CD14-positive monocyte (primary cell): ENCODE measurements around the gene TMEM214. TPM values are rescaled to one million over a fixed set of nuclear protein-coding genes. Genes with fewer than 3 reads are reported as not detected.

Source experiments
- DNase-seq, 3 donors: peaks; one replicate each; pipeline ENCODE4 v3.0.0-alpha.2; 2011 to 2022
- H2AFZ ChIP-seq: 2 replicates; pipeline ENCODE4 v1.6.0; 2012; ENCODE audit warnings: mild to moderate bottlenecking, low read depth, low read length, inconsistent platforms; ENCODE audit not compliant: insufficient read depth, poor library complexity, severe bottlenecking
- H3K27ac ChIP-seq, 2 donors: 1 replicate in 1 of 2; 2 replicates in 1 of 2; pipeline ENCODE4 v1.5.1; 2012 to 2013; ENCODE audit warnings: low read length in 2 of 2, control low read depth in 1 of 2, inconsistent platforms in 1 of 2, low read depth in 1 of 2, mild to moderate bottlenecking in 1 of 2
- H3K27me3 ChIP-seq, 2 donors: one replicate each; pipeline versions ENCODE4 v1.6.0 to v1.6.1; 2011 to 2013; ENCODE audit warnings: low read length in 2 of 2; ENCODE audit not compliant: control insufficient read depth in 2 of 2, insufficient read depth in 2 of 2
- H3K36me3 ChIP-seq, 2 donors: replicated peaks in 1 of 2; 1 replicate in 1 of 2; 2 replicates in 1 of 2; pipeline versions ENCODE4 v1.5.1 to v1.6.1; 2012 to 2013; ENCODE audit warnings: low read length in 2 of 2, control low read depth in 1 of 2, inconsistent platforms in 1 of 2, mild to moderate bottlenecking in 1 of 2; ENCODE audit not compliant: insufficient read depth in 2 of 2, control insufficient read depth in 1 of 2
- H3K4me1 ChIP-seq, 2 donors: 1 replicate in 1 of 2; 2 replicates in 1 of 2; pipeline versions ENCODE4 v1.5.1 to v1.6.1; 2012 to 2013; ENCODE audit warnings: low read length in 2 of 2, control low read depth in 1 of 2, inconsistent platforms in 1 of 2, mild to moderate bottlenecking in 1 of 2, moderate library complexity in 1 of 2; ENCODE audit not compliant: insufficient read depth in 2 of 2, control insufficient read depth in 1 of 2
- H3K4me2 ChIP-seq: replicated peaks from 2 replicates; pipeline ENCODE3; 2012; ENCODE audit warnings: low read length, moderate library complexity, mild to moderate bottlenecking; ENCODE audit not compliant: poor library complexity, severe bottlenecking; ENCODE audit errors: extremely low read depth
- H3K4me3 ChIP-seq, 3 experiments: fragments of 200-600 bp in 1 of 3; sonication (generic) in 1 of 3; replicated peaks in 1 of 3; 1 replicate in 2 of 3; 2 replicates in 1 of 3; pipeline ENCODE4 v1.5.1; 2011 to 2013; ENCODE audit warnings: low read length in 3 of 3, mild to moderate bottlenecking in 3 of 3, control low read depth in 2 of 3, low read depth in 2 of 3, inconsistent platforms in 1 of 3, moderate library complexity in 1 of 3
- H3K79me2 ChIP-seq: 2 replicates; pipeline ENCODE4 v1.6.0; 2012; ENCODE audit warnings: mild to moderate bottlenecking, control low read depth, inconsistent platforms, low read length, moderate library complexity; ENCODE audit not compliant: insufficient read depth
- H3K9ac ChIP-seq: 2 replicates; pipeline ENCODE4 v1.6.0; 2017; ENCODE audit warnings: low read length, mild to moderate bottlenecking; ENCODE audit not compliant: insufficient read depth, poor library complexity, severe bottlenecking
- H3K9me3 ChIP-seq, 2 donors: replicated peaks in 1 of 2; 1 replicate in 1 of 2; 2 replicates in 1 of 2; pipeline versions ENCODE4 v1.5.1 to v1.6.1; 2012 to 2013; ENCODE audit warnings: low read length in 2 of 2, control low read depth in 1 of 2; ENCODE audit not compliant: control insufficient read depth in 1 of 2, insufficient read depth in 1 of 2
- H4K20me1 ChIP-seq: 2 replicates; pipeline ENCODE4 v1.6.0; 2012; ENCODE audit warnings: mild to moderate bottlenecking, low read length, control low read depth, moderate library complexity; ENCODE audit not compliant: insufficient read depth
- H3K27ac Mint-ChIP-seq, 7 donors: one replicate each; pipeline ENCODE4 v1.8.0; 2020; ENCODE audit warnings: mild to moderate bottlenecking in 7 of 7, mixed read lengths in 7 of 7, moderate library complexity in 6 of 7, inconsistent platforms in 2 of 7
- H3K27me3 Mint-ChIP-seq, 3 donors: one replicate each; pipeline ENCODE4 v1.8.0; 2021 to 2022; ENCODE audit warnings: low read depth in 3 of 3, mild to moderate bottlenecking in 3 of 3, mixed read lengths in 3 of 3, moderate library complexity in 3 of 3, inconsistent platforms in 1 of 3
- H3K36me3 Mint-ChIP-seq, 2 donors: one replicate each; pipeline ENCODE4 v1.8.0; 2020; ENCODE audit warnings: mixed read lengths in 2 of 2, inconsistent platforms in 1 of 2, mild to moderate bottlenecking in 1 of 2
- H3K4me1 Mint-ChIP-seq: one replicate; pipeline ENCODE4 v1.8.0; 2020; ENCODE audit warnings: mild to moderate bottlenecking, mixed read lengths
- H3K4me3 Mint-ChIP-seq, 2 donors: one replicate each; pipeline ENCODE4 v1.8.0; 2020; ENCODE audit warnings: mild to moderate bottlenecking in 2 of 2, mixed read lengths in 2 of 2, moderate library complexity in 1 of 2
- H3K9me3 Mint-ChIP-seq, 7 donors: one replicate each; pipeline ENCODE4 v1.8.0; 2020 to 2022; ENCODE audit warnings: mixed read lengths in 7 of 7, mild to moderate bottlenecking in 6 of 7, moderate library complexity in 6 of 7, inconsistent platforms in 2 of 7
- WGBS: methylation state at CpG from one replicate; pipeline ENCODE4 v1.1.5; 2013; ENCODE audit warnings: missing lambda C conversion rate; ENCODE audit not compliant: insufficient coverage; 5-methylcytosine and 5-hydroxymethylcytosine counted together
- intact Hi-C, 2 donors: fragments of 100-400 bp; cut with micrococcal nuclease; formaldehyde crosslinking; loops; one replicate each; pipeline versions ENCODE4 v1.15.0 to v1.15.1; 2023
- polyA plus RNA-seq, 3 donors: library from polyadenylated mRNA; depleted of rRNA in 1 of 3; unstranded in 2 of 3; stranded (reverse) in 1 of 3; fragments of 300-500 nt in 2 of 3; fragments of >200 nt in 1 of 3; fragmentation: Illumina TruSeq in 2 of 3; gene quantifications; 1 replicate in 2 of 3; 2 replicates in 1 of 3; pipeline ENCODE4 v1.2.3, GENCODE V29; 2012 to 2021
- TF ChIP-seq, protein P1 (sequence below): fragments of 200-600 bp; IDR thresholded peaks from one replicate; pipeline ENCODE4 v1.8.0; 2022; ENCODE audit warnings: antibody characterized with exemption, mild to moderate bottlenecking

The TMEM214 gene
- polyA plus RNA-seq, 3 donors, result 18.3 to 61.7 (median 26.9) TPM

DNA sequence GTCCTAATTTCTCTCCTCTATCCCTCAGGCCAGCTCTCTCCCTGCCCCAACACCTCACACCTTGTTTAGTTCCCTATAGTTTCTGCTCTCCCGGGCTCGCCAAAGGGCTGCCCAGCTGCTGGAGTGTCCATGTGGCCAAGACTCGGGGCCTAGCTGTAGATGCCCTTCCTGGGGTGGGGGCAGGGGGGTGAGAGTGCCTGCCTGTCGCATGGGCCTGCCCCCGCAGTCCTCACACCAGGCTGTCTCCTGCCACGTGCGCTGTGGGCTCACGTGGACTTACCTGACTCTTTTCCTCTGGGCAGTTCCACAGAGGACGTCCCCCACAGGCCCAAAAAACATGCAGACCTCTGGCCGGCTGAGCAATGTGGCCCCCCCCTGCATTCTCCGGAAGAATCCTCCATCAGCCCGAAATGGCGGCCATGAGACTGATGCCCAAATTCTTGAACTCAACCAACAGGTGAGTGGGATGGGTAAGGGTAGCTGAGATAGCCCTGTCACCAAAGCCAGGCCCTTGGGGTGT, 7.4 kb upstream of the TMEM214 start:
- TF ChIP-seq, protein P1, sequence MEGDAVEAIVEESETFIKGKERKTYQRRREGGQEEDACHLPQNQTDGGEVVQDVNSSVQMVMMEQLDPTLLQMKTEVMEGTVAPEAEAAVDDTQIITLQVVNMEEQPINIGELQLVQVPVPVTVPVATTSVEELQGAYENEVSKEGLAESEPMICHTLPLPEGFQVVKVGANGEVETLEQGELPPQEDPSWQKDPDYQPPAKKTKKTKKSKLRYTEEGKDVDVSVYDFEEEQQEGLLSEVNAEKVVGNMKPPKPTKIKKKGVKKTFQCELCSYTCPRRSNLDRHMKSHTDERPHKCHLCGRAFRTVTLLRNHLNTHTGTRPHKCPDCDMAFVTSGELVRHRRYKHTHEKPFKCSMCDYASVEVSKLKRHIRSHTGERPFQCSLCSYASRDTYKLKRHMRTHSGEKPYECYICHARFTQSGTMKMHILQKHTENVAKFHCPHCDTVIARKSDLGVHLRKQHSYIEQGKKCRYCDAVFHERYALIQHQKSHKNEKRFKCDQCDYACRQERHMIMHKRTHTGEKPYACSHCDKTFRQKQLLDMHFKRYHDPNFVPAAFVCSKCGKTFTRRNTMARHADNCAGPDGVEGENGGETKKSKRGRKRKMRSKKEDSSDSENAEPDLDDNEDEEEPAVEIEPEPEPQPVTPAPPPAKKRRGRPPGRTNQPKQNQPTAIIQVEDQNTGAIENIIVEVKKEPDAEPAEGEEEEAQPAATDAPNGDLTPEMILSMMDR, result no peak
- Mint-ChIP-seq H3K27ac (peak overlapping the region in 1 of 7 donors; percentile 30), H3K4me1 (peaks cover 3% of the 10 kb centered on the region)

DNA sequence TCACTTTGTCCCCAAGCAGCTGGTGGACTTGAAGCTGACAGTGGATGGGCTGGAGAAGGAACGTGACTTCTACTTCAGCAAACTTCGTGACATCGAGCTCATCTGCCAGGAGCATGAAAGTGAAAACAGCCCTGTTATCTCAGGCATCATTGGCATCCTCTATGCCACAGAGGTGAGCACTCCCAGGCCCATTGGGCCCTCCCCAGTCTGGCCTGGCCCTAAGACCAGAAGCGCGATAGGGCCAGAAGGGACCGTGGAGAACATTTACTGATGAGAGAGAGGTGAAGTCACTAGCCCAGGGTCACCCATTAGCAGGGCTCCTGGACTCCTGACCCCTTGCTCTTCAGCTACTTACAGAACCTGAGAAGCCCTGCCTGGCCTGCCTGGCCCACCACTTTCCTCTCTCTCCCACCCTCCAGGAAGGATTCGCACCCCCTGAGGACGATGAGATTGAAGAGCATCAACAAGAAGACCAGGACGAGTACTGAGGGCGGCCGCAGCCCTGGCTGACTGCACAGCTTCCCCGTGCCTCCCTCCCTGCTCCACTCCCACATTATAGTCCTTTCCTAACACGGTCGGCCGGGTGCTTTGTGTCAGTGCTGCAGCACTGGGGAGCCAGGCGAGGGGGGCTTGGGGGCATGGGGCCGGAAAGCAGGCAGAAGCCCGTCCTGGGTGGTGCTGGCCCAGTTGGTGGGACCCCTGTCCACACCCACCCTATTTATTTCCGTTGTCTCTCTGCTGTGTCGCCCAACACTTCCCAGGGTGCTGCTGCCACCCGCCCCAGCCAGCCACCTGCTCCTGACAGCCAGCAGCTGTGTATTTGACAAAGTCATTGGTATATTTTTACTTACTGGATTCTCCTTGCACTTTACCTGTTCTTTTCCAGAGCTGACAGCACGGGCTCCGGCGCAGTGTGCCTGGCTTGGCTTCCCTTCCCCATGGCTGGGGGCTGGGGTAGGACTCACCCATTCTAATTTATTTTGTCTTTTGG, 6.6 kb upstream of the TMEM214 start:
- intact Hi-C loops, result no loop called here
- WGBS, result 97% methylated on average over 15 of the region's 24 CpGs
- Mint-ChIP-seq H3K9me3 (peaks cover 0 to 1% (median 0%) of the 10 kb centered on the region in 7 donors), H3K27me3 (peaks cover 0 to 2% (median 2%) of the 10 kb centered on the region in 3 donors), H3K36me3 (peaks cover 31 to 53% of the 10 kb centered on the region in 2 donors), H3K4me3 (no peak overlapping the region), H3K4me1 (peaks cover 4% of the 10 kb centered on the region), H3K27ac (peak overlapping the region in 1 of 7 donors; percentile 30)
- no peaks in the 10 kb centered on the region for H3K4me1 ChIP-seq
- H3K79me2 ChIP-seq, result no peaks in the 10 kb centered on the region
- TF ChIP-seq, protein P1, result no peak
- no peak overlapping the region for H3K27ac ChIP-seq
- H3K36me3 ChIP-seq, result peaks cover 6 to 61% of the 10 kb centered on the region in 2 donors
- H3K9ac ChIP-seq, result no peak overlapping the region
- no peaks in the 10 kb centered on the region for H3K9me3 ChIP-seq
- H2AFZ ChIP-seq, result no peak overlapping the region
- no peak overlapping the region for H3K4me2 ChIP-seq
- DNase-seq, result no peak
- no peak overlapping the region for H3K4me3 ChIP-seq
- no peaks in the 10 kb centered on the region for H4K20me1 ChIP-seq
- H3K27me3 ChIP-seq, result no peaks in the 10 kb centered on the region

More for the DNA sequence above, 7.4 kb upstream of the TMEM214 start:
- Histone ChIP-seq H3K4me3 (no peak overlapping the region), H3K27me3 (no peaks in the 10 kb centered on the region), H3K36me3 (peaks cover 6 to 60% of the 10 kb centered on the region in 2 donors), H4K20me1 (no peaks in the 10 kb centered on the region), H3K4me1 (no peaks in the 10 kb centered on the region), H3K27ac (no peak overlapping the region), H3K9me3 (no peaks in the 10 kb centered on the region), H3K79me2 (no peaks in the 10 kb centered on the region), H2AFZ (no peak overlapping the region), H3K9ac (no peak overlapping the region), H3K4me2 (no peak overlapping the region)
- 96% methylated on average over 8 of the region's 13 CpGs for WGBS
- peaks cover 0 to 2% (median 0%) of the 10 kb centered on the region in 7 donors for H3K9me3 Mint-ChIP-seq
- no peak overlapping the region for H3K4me3 Mint-ChIP-seq
- H3K36me3 Mint-ChIP-seq, result peaks cover 31 to 49% of the 10 kb centered on the region in 2 donors
- H3K27me3 Mint-ChIP-seq, result peaks cover 0 to 3% (median 2%) of the 10 kb centered on the region in 3 donors
- intact Hi-C loops, result no loop called here
- no peak for DNase-seq
